Panc1 (cell line): ENCODE measurements around the gene TM4SF4. TPM values are rescaled to one million over a fixed set of nuclear protein-coding genes. Genes with fewer than 3 reads are reported as not detected.

Experiments used
- ATAC-seq: fragments of 200-7000 bp; cut with Tn5 transposase; 2 replicates; pipeline ENCODE4 v1.9.1; 2020; ENCODE audit warnings: mild to moderate bottlenecking, moderate library complexity
- BruUV-seq: library from RNA; stranded (reverse); fragments of 400-500 nt; replicated peaks from 2 replicates; lab custom pipeline; 2021; lab: Mats Ljungman, UMichigan
- CTCF ChIA-PET: fragments of 300-600 bp; sonication (Branson Sonifier 250); formaldehyde crosslinking; loops from one replicate; lab custom pipeline; 2022; ENCODE audit warnings: antibody characterized with exemption; lab: Charles Lee
- POLR2A ChIA-PET: fragments of 300-600 bp; sonication (Branson Sonifier 250); formaldehyde crosslinking; loops from one replicate; lab custom pipeline; 2022; ENCODE audit warnings: antibody characterized with exemption; lab: Charles Lee
- DNase-seq: peaks from one replicate; pipeline ENCODE4 v3.0.0-alpha.2; 2010; ENCODE audit warnings: low read depth, low spot score
- H3K27ac ChIP-seq: 2 replicates; pipeline ENCODE4 v1.5.1; 2011; ENCODE audit warnings: mild to moderate bottlenecking, low read length, inconsistent platforms
- H3K27me3 ChIP-seq: fragments of 200-500 bp; sonication (Bioruptor generic); 2 replicates; pipeline ENCODE4 v1.6.0; 2014; ENCODE audit warnings: low read length, inconsistent platforms; ENCODE audit not compliant: control insufficient read depth, insufficient read depth
- H3K36me3 ChIP-seq: fragments of 200-500 bp; sonication (Bioruptor generic); 2 replicates; pipeline ENCODE4 v1.5.1; 2014; ENCODE audit warnings: inconsistent platforms, mild to moderate bottlenecking, low read length, moderate library complexity; ENCODE audit not compliant: control insufficient read depth, insufficient read depth
- H3K4me1 ChIP-seq: 2 replicates; pipeline ENCODE4 v1.5.1; 2011; ENCODE audit warnings: inconsistent platforms, mild to moderate bottlenecking, low read length, moderate library complexity; ENCODE audit not compliant: control insufficient read depth, insufficient read depth
- H3K4me3 ChIP-seq, 2 experiments: 2 replicates each; pipeline ENCODE4 v1.5.1; 2011 to 2012; ENCODE audit warnings: low read depth in 2 of 2, low read length in 2 of 2, mild to moderate bottlenecking in 2 of 2, inconsistent platforms in 1 of 2, moderate library complexity in 1 of 2
- H3K9me3 ChIP-seq: fragments of 200-500 bp; sonication (Bioruptor generic); 2 replicates; pipeline ENCODE4 v1.5.1; 2014; ENCODE audit warnings: low read depth, mild to moderate bottlenecking, inconsistent platforms, low read length, moderate library complexity; ENCODE audit not compliant: control insufficient read depth, insufficient read depth
- POLR2AphosphoS5 ChIP-seq: IDR thresholded peaks from 2 replicates; pipeline ENCODE4 v1.6.1; 2012; ENCODE audit warnings: mild to moderate bottlenecking, low read depth, low read length, moderate library complexity
- SIN3A ChIP-seq: IDR thresholded peaks from 2 replicates; pipeline ENCODE4 v1.6.1; 2012; ENCODE audit warnings: low read depth, mild to moderate bottlenecking, low read length, moderate library complexity, borderline replicate concordance; ENCODE audit not compliant: insufficient read depth
- TCF7L2 ChIP-seq: IDR thresholded peaks from 2 replicates; pipeline ENCODE4 v1.6.1; 2011; ENCODE audit warnings: mild to moderate bottlenecking, low read depth, low read length, inconsistent platforms
- in situ Hi-C: cut with HindIII; loops from 2 replicates; pipeline ENCODE4 v1.10.0; 2016; ENCODE audit warnings: low sequenced_read_pairs, low pct_unique_long_range_greater_than_20kb
- intact Hi-C: fragments of 100-400 bp; cut with micrococcal nuclease; formaldehyde crosslinking; loops from one replicate; pipeline ENCODE4 v1.10.0; 2022; ENCODE audit not compliant: unreplicated experiment
- total RNA-seq: library from RNA; stranded (reverse); gene quantifications from one replicate; pipeline ENCODE4 v1.2.1, GENCODE V29; 2021; ENCODE audit not compliant: unreplicated experiment
- TF ChIP-seq, protein P1 (sequence below): fragments of 450-650 bp; IDR thresholded peaks from 2 replicates; pipeline ENCODE4 v1.5.1; 2017; ENCODE audit warnings: mild to moderate bottlenecking
- TF ChIP-seq, protein P2 (sequence below), 2 experiments: IDR thresholded peaks; 2 replicates each; pipeline ENCODE4 v1.6.1; 2011 to 2012; ENCODE audit warnings: low read depth in 2 of 2, control low read depth in 1 of 2, low read length in 1 of 2, mild to moderate bottlenecking in 1 of 2, moderate library complexity in 1 of 2; ENCODE audit not compliant: insufficient read depth in 1 of 2

The TM4SF4 gene
- total RNA-seq, 1 experiment from 2014 or later: 0.46 TPM

DNA sequence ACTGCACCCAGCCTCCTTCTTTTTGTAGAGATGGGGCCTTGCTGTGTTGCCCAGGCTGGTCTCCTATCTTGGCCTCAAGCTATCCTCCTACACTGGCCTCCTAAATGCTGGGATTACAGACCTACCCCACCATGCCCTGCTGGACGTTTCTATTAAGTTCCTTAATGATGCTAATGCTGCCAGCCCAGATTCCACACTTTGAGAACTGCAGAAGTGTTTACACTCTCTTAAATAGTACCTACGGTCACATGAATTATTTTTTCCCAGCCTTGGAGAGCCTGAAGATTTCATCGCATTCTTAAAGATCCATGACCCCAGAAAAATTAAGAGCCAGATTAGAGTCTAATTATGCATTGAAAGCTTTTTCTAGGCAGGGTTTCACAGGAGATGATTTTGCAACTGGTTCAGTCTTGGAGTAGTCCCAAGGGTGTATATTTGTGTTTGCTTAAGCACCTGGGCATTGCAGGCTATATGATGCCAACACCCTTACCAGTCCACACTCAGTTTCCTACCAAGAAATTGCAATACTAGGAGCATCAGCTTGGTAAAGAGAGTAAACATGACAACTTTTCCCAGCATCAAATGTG lies 36.6 kb downstream of the TM4SF4 start:
- intact Hi-C loops: loop anchor here (5.0 kb wide), 2 partner anchors 206 to 296 kb away; no protein-coding TSS in a partner anchor
- CTCF ChIA-PET: interaction anchor here (0.6 kb wide), 1 partner anchor 142 kb away, joined by 6 read pairs; no protein-coding TSS in a partner anchor

DNA sequence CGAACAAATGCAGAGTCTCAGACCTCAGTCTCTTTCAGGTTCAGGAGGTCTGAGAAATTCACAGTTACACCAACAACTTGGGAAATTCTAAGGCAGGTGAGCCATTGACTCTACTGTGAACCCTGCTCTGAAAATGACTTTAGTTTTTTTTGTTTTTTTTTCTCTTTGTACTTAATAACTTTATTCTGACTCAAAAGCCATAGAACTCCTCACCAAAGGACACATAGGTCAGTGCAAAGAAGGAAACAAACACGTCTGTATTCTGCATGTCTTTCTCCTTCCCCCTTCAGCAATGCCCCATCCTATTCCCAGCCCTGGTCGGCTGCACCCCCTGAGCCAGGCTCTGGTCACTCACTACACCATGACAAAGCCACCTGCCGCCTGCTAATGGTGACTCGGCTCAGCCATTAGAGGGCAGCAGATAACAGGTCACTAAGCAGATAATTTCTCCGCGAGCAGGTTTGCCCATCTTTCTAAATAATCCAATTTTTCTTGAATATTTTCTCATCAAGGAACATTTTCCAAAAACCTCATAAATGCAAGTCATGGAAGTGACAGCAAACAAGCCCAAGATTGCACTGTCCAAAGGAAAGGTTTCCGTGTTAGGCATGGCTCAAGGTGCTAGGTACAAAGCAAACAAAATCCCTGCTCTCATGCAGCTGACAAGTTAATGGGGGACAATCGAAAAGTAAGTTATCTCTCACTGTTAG lies 37.7 kb downstream of the TM4SF4 start:
- H3K27me3 ChIP-seq: no peaks in the 10 kb centered on the region
- H3K4me1 ChIP-seq: peaks cover 79% of the 10 kb centered on the region
- peaks cover 8% of the 10 kb centered on the region for H3K36me3 ChIP-seq
- ChIA-PET POLR2A (interaction anchor here (0.7 to 1.0 kb wide), 5 partner anchors 13 to 423 kb away, joined by 3 to 15 read pairs (median 6); partner anchors contain the start of gene WWTR1), CTCF (interaction anchor here (0.6 kb wide), 1 partner anchor 140 kb away, joined by 6 read pairs; no protein-coding TSS in a partner anchor)
- in situ Hi-C loops (no loop called here), intact Hi-C loops (loop anchor here (5.0 kb wide), 2 partner anchors 205 to 295 kb away; no protein-coding TSS in a partner anchor)
- DNase-seq: no peak
- TF ChIP-seq SIN3A (no peak), POLR2AphosphoS5 (no peak; the same call in 1 of the 2 replicates), TCF7L2 (no peak)
- TF ChIP-seq, protein P1, sequence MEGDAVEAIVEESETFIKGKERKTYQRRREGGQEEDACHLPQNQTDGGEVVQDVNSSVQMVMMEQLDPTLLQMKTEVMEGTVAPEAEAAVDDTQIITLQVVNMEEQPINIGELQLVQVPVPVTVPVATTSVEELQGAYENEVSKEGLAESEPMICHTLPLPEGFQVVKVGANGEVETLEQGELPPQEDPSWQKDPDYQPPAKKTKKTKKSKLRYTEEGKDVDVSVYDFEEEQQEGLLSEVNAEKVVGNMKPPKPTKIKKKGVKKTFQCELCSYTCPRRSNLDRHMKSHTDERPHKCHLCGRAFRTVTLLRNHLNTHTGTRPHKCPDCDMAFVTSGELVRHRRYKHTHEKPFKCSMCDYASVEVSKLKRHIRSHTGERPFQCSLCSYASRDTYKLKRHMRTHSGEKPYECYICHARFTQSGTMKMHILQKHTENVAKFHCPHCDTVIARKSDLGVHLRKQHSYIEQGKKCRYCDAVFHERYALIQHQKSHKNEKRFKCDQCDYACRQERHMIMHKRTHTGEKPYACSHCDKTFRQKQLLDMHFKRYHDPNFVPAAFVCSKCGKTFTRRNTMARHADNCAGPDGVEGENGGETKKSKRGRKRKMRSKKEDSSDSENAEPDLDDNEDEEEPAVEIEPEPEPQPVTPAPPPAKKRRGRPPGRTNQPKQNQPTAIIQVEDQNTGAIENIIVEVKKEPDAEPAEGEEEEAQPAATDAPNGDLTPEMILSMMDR: peak; percentile 96
- TF ChIP-seq, protein P2, sequence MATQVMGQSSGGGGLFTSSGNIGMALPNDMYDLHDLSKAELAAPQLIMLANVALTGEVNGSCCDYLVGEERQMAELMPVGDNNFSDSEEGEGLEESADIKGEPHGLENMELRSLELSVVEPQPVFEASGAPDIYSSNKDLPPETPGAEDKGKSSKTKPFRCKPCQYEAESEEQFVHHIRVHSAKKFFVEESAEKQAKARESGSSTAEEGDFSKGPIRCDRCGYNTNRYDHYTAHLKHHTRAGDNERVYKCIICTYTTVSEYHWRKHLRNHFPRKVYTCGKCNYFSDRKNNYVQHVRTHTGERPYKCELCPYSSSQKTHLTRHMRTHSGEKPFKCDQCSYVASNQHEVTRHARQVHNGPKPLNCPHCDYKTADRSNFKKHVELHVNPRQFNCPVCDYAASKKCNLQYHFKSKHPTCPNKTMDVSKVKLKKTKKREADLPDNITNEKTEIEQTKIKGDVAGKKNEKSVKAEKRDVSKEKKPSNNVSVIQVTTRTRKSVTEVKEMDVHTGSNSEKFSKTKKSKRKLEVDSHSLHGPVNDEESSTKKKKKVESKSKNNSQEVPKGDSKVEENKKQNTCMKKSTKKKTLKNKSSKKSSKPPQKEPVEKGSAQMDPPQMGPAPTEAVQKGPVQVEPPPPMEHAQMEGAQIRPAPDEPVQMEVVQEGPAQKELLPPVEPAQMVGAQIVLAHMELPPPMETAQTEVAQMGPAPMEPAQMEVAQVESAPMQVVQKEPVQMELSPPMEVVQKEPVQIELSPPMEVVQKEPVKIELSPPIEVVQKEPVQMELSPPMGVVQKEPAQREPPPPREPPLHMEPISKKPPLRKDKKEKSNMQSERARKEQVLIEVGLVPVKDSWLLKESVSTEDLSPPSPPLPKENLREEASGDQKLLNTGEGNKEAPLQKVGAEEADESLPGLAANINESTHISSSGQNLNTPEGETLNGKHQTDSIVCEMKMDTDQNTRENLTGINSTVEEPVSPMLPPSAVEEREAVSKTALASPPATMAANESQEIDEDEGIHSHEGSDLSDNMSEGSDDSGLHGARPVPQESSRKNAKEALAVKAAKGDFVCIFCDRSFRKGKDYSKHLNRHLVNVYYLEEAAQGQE (IDR thresholded peaks at IDR 0.05; ENCODE audit: insufficient read depth in 1 of 2, low read depth in 2 of 2, low read length in 1 of 2): no peak
- peak overlapping the region; percentile 98 for H3K27ac ChIP-seq
- H3K9me3 ChIP-seq: no peaks in the 10 kb centered on the region
- ATAC-seq: peak; percentile 69
- no TSS peak for BruUV-seq
- no peak overlapping the region for H3K4me3 ChIP-seq

More for the DNA sequence above, 36.6 kb downstream of the TM4SF4 start:
- H3K9me3 ChIP-seq: no peaks in the 10 kb centered on the region
- H3K36me3 ChIP-seq: peaks cover 1% of the 10 kb centered on the region; the same call in 1 of the 2 replicates
- H3K4me1 ChIP-seq: peaks cover 90% of the 10 kb centered on the region
- POLR2A ChIA-PET: no interaction called here
- TF ChIP-seq SIN3A (no peak), TCF7L2 (no peak)
- TF ChIP-seq, protein P1: no peak
- BruUV-seq: no TSS peak
- DNase-seq (no peak), ATAC-seq (no peak)
- H3K27ac ChIP-seq: peak overlapping the region; percentile 98
- H3K27me3 ChIP-seq: no peaks in the 10 kb centered on the region
- in situ Hi-C loops: no loop called here
- no peak overlapping the region for H3K4me3 ChIP-seq
